IPS-NIHi7 (cell line): Measurements from ENCODE around the gene APOBEC3H.

Experiments used
- DNase-seq: peaks from one replicate; pipeline ENCODE4 v3.0.0; 2012; ENCODE audit warnings: mixed read lengths; ENCODE audit errors: extremely low spot score

The APOBEC3H gene

DNA sequence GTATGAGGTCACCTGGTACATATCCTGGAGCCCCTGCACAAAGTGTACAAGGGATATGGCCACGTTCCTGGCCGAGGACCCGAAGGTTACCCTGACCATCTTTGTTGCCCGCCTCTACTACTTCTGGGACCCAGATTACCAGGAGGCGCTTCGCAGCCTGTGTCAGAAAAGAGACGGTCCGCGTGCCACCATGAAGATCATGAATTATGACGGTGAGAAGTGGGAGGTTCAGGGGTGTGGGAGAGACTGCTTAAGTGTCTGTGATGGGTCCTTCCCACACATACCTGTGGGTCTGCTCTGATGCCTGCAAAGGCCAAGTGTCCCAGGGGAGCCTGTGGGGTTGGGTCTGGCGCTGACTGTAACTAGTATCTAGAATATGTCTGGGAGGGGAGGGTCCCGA is 16.0 kb upstream of the APOBEC3H start:
- no peak for DNase-seq

DNA sequence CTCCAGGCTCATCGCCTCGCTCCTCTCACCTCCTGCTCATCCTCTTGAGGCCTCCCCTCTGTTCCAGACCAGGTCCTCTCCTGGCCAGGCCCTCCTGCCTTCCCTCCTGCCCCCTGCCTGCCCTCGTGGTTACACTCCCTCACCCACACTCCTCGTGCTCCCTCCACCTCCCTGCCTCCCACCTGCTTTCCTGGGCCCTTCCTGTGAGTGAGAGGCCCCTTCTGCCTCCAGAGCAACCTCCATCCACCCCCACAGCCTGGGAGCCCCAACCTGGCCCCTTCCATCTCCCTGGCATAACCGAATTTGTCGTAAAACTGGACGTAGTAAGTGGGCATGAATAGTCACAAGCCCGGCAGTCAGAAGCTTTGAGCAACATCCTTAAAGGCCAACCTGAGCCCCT is 15.4 kb upstream of the APOBEC3H start:
- no peak for DNase-seq

DNA sequence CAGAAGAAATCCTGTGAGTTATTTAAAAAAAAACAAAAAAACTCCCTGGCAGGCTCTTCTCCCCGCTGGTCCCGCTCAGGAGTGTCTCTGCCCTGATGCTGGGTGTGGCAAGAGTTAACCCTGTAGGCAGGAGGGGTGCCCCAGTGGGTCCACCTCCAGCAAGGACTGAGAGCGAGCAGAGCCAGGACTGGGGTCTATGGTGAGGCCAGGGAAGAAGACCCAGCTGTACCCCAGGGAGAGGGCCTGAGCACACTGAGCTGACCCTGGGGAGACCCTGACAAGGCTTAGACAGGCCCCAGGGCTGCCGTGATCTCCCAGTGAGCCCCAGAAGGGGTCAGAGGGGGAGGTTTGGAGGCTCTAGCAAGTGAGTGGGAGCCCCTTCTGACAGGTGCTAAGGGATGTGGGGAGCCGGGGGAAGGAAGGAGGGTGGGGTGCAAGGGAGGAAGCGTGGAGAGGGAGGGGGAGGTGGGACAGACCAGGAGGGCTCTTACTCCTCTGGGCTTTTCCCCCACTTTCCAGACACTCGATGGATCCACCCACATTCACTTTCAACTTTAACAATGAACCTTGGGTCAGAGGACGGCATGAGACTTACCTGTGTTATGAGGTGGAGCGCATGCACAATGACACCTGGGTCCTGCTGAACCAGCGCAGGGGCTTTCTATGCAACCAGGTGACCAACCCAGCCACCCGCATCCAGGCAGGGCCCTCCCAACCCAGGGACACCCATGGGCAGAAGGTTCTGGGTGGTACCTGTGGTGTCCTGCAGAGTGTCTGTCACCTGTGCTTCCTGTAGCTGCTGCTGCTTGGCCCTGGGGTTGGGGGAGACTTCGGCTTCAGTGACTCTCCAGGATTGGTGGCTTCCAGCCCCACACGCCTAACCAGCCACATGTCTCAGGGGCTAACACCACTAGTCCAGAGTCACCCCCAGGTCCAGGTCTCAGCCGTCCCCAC is 13.6 kb upstream of the APOBEC3H start:
- DNase-seq: no peak

DNA sequence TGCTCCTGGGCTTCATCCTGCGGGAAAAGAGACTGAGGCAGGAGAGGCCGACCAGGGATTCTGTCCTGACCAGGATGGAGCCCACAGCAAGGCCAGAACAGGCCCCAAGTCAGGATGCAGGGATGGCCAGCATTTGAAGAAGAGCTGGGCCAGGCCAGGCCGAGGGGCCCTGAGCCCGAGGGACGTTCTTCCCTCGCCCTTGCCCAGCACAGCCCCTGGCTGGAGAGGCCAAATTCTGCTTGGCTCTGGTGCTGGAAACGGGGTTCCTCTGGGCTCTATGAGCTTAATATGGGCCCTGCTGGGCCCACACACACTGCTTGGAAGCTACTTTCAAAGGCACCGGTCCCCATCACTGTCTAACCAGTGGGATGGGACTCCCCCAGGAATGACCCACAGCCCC is 12.4 kb upstream of the APOBEC3H start:
- no peak for DNase-seq

DNA sequence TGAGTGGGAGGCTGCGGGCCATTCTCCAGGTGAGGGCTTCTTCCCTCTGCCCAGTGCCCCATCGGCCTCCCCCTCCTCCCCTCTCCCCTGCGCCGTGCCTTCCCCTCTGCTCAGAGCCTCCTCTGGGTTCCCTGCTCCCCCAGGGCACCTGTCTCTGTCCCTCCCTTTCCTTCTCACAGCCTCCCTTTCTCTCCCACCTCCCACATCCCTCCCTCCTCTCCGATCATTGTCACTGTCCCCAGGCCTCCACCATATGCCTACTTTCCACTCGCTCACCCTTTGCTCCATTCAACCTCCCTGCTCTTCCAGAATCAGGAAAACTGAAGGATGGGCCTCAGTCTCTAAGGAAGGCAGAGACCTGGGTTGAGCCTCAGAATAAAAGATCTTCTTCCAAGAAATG is 9.9 kb upstream of the APOBEC3H start:
- DNase-seq: no peak

DNA sequence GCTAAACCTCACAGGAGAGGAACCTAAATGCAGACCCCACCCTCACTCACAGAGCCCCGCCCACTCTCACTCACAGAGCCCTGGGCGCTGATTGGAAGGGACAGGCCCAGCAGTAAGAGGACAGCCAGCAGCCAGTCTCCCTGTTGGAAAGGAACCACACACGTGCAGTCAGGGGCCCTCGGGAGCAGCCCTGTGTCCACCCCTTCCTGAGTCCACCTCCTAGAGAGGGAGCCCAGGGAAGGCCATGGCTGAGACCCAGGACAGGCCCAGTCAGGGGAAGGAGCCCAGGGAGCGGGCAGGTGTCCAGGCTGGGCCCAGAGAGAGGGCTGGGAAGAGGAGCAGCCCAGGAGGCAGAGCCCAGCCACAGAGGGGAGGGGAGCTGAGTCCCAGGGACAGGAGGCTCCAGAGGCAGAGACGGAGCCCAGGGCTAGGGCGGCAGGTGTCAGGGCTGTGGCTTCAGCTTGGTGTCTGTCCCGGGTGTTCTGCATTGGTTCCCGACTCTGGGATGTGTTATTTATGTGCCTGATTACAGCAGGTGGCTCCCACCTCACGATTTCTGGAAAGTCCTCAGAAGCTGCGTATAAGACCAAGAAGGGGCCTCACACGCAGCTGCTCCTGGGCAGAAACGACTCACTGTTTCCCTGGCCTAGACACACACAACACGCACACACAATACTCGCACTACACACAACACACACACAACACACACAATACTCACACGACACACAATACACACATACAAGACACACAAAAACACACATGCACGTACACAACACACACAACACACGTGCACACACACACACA is 9.0 kb upstream of the APOBEC3H start:
- peak; percentile 38 for DNase-seq

DNA sequence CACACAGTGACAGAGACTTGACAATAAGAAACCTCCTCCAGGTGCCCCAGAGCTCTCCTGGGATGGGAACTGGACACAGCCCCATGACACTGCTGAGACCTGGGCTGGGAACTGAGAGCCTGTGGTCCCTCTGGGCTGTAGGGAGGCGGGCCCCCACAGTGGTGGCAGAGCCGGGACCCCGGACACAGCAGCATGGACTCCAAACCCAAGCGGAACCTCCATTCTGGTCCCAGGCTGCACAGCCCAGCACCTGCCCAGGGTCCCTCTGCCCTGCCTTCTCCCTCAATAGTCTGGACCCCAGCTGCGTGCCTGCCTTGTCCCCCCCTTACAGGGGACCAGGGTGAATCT is 8.4 kb upstream of the APOBEC3H start:
- DNase-seq: no peak

DNA sequence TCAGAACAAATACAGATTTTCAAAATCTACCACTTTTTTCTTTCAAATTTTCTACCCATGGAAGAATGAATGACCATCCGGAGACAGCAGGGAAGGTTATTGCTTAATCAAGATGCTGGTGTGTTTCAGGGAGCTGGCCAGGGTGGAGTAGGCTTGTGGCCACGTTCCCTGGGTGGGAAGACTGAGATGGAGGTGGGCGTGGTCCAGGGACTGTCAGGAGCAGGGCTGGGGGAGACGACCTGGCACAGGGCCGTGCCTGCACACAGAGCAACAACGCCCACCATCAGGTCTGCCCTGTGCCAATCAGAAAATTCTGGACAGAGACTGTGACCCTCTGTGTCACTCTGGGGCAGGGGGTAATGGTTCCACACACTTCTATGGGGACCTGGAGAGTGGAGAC is 7.1 kb upstream of the APOBEC3H start:
- no peak for DNase-seq

DNA sequence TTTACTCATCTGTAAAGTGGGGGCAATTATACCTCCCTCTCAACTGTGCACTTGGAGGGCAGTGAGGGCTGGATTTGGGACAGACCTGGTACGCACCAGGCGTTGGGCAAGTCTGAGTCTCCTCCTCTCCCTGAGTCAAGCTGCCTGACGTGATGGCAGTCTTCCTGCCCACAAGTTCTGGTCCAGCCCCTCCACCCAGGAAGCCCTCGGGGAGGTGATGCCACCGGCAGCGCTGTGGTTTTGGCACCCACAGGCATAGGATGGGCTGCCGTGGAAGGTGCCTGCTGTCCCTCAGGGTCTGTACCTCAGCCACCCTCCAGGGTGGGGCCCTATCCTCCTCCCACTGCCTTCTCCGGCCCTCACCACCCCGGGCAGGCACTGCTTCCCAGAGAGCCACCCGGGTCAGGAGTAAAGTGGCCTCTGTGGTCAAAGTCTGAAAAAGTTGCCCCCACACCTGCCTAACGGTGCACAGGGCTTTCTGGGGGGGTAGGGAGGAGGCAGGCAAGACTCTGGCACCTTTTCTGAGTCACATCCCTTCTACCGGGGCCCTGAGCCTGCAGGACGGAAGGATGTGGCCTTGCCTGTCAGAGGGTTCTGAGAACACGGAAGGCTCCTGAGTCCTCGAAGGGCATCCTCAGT is 6.5 kb upstream of the APOBEC3H start:
- no peak for DNase-seq

DNA sequence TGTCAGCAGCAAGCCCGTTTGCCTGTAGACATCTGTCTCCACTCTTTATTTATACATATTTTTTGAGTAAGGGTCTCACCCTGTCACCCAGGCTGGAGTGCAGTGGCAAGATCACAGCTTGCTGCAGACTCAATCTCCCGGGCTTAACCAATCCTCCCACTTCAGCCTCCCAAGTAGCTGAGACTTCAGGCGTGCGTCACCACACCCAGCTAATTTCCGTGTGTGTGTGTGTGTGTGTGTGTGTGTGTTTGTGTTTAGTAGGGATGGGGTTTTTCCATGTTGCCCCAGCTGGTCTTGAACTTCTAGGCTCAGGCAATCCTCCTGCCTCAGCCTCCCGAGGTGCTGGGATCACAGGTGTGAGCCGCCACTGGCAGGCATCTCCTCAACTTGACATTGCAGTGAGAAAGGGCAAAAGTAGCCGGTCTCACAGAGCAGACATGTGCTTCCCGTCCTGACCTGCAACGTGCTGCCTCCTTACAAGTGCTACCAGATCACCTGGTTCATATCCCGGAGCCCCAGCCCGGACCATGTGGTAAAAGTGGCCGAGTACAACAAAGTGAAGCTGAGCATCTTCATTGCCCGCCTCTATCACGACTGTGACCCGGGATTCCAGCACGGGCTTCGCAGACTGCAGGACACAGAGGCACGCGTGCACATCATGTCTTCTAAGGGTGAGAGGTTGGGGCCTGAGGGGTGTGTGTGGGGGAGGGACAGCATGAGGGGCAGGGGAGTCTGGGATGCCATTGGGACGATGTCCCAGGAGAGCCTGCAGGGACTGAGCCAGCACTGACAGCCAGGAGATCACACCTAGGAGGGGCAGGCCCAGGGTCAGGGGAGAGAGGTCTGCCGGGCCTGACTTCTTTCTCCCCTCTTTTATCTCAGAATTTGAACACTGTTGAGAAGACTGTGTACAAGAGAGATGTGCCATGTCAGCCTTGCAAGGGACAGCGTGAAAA is 5.6 kb upstream of the APOBEC3H start:
- DNase-seq: no peak

DNA sequence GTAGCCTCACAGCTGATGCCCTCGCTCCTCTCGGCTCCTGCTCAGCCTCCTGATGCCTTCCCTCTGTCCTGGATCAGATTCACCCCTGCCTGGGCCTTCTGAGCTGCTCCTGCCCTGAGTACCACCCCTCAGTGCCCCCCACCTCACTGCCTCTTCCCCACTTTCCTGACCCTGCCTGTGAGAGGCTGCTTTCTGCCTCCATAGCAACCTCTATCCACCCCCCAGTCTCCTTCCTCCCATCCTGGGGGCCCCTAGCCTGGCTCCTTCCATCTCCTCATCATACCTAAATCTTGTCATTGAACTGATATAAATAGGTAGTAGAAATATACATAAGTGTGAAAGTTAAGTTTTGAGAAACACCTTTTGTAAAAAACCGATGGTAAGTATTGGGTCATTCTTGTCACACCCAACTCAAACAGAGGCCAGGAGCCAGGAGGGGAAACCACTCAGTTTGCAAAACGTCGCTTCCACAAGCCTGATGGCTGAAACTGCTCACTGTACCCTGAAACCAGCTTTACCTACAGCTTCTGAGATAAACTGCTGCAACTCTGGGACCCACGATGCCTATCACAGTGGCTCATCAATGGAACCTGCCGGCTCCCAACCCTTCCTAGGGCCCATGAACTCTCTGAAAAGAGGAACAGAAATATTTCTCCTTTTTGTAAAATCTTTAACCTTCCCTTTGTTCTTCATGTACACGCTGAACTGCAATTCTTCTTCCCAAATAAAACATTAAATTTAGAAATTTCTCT is 4.8 kb upstream of the APOBEC3H start:
- DNase-seq: no peak

DNA sequence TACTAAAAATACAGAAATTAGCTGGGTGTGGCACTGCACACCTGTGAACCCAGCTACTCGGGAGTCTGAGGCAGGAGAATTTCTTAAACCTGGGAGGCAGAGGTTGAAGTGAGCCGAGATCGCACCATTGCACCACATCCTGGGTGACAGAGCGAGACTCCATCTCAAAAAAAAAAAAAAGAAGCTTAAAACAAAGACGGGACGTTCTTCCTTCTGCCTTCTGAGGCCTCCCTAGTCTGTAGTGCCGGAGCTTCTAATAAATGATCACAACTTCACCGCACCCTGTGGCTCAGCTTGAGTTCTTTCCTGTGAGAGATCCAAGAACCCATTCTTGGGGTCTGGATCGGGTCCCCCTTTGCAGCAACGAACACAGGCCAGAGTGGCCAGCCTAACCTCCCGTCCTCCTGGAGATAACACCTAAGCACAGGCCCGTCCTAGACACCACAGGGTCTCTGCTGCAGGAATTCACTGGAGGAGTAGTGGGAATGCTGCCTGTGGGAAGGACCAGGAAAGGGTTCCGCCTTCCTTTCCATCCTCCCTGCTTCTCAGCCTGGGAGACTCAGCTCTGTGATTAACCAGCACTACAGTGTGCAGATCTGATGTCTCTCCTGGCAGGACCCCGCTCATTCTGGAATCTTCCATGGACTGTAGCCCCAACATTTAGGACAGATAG is 2.2 kb upstream of the APOBEC3H start:
- no peak for DNase-seq

DNA sequence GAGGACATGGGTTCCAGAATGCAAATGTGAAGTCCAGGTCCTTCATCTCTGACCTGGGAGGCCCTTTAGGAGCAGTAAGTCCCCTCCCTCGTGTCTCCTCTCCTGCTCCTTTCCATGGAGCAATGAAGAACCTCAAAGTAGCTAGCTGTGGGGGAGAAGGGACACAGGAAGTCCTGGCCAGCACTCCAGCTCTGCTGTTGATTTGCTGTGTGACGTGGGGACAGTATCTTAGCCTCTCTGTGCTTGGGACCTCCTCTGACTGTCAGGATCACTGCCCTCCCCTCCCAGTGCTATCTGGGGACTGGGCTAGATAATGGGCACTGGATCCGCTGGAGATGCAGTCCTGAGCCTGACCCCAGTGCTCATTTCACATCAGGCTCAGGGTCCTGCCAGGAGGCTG is 1.1 kb upstream of the APOBEC3H start:
- no peak for DNase-seq

DNA sequence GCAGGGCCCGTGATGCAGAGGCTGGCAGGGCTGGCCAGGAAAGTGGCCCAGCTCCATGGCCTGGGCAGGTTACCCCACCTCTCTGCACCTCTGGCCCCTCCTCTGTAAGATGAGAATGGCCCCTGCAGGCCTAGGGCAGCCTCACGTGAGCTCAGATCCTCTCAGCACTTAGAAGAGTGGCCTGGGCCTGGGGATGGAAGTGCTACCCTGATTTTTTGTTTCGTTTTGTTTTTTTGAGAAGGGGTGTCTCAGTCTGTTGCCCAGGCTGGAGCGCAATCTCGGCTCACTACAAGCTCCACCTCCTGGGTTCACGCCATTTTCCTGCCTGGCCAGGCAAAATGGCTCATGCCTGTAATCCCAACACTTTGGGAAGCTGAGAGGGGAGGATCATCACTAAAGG is 982 bp downstream of the APOBEC3H start:
- peak; percentile 59 for DNase-seq

DNA sequence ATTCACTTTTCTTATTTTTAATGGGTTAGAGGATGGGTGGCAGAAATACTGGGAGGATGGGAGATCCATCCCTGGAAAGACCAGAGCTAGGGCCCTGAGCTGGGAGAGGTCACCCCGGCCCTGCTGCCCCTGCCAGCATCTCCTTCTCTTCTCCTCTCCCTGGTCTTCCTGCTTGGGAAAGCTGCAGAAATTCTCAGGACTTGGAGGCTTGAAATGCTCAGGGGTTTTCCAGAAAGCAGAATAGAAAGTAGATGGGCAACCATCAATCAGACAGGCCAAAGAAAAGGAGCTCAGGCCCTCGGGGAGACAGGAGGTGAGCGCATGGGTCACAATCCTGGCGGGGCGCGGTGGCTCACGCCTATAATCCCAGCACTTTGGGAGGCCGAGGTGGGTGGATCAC is 1.5 kb downstream of the APOBEC3H start:
- no peak for DNase-seq

DNA sequence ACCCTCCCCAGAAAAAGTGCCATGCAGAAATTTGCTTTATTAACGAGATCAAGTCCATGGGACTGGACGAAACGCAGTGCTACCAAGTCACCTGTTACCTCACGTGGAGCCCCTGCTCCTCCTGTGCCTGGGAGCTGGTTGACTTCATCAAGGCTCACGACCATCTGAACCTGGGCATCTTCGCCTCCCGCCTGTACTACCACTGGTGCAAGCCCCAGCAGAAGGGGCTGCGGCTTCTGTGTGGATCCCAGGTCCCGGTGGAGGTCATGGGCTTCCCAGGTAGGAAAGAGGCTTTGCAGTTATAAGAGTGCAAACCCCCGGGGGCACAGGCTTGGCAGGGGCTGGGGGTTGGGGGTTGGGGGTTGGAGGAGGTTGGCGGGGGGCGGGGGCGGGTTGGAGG is 4.2 kb downstream of the APOBEC3H start:
- DNase-seq: no peak

DNA sequence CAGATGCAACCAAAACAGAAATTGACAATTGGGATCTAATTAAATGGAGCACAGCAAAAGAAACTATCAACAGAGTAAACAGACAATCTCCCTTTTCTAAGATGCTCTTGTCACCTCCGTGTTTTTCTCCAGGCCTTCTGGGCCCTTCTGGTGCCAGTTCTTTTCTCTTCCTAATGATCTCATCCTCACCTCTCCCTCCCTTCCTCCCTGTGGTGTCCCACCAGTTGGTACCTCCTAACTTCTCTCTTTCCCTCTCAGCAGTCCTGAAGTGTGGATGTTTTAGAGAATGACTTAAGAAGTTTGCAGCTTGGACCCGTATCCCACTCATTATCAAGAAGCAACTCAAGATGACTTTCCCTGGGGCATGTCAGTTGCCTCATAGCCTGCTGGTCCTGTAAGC is 6.4 kb downstream of the APOBEC3H start:
- DNase-seq: no peak

DNA sequence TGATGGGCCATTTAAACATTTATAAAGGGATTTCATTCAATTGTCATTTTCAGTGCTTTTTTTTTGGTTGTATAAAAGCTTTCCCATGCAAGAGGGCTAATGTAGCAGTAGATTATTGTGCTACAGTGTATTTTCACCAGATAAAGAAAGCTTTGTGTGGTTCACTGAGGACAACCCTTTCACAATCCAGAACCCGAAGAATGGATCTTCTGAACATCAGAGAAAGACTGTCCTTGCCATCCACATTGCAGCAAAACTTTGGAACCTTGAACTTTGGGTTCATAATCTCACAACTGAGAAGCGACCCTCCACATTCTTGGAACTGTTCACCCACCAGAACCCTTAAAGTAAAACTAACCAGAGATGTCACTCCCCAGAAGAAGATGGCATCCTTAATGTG is 9.3 kb downstream of the APOBEC3H start:
- no peak for DNase-seq

DNA sequence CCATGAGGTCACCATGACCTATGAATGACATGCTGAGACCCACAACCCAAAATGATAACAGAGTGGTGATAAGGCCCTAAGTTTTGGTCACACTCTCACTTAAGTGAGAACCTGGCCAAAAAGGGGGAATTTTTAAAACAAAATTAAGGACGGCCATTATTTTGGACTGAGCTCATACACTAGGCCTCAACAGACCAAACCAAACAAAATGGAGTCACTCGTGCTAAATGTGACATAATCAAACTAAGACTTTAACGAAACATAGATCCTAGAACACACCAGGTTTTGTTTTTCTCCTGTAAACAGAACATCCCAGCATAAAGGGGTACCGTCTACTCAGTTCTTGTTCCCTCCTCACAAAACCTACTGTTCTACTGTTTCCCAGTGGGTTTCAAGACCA is 11.4 kb downstream of the APOBEC3H start:
- DNase-seq: no peak

DNA sequence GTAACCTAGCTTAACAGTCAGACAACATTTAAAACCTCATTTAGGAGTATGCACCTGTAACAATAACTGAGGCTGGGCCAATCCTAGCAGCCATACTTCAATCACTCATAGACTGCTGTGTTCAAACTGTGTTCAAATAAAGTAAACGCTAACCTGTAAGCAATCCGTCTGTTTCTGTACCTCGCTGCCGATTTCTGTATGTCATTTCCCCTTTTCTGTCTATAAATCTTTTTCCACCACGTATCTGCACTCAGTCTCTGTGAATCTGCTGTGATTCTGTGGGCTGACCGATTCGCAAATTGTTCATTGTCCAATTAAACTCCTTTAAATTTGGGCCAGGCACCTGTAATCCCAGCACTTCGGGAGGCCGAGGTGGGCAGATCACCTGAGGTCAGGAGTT is 12.3 kb downstream of the APOBEC3H start:
- DNase-seq: no peak
